Body of pancreas (tissue), 4 donors: Measurements from ENCODE around the gene CMKLR1.

Experiments used
- CTCF ChIP-seq, 7 experiments: fragments of 450-650 bp in 4 of 7; fragments of 200-600 bp in 3 of 7; sonication (generic) in 3 of 7; IDR thresholded peaks; one replicate each; pipeline ENCODE4 v1.5.1; 2016 to 2019; ENCODE audit warnings: antibody characterized with exemption in 7 of 7
- POLR2A ChIP-seq, 3 donors: fragments of 450-650 bp; IDR thresholded peaks; one replicate each; pipeline ENCODE4 v1.6.1; 2016; ENCODE audit warnings: antibody characterized with exemption in 3 of 3, mild to moderate bottlenecking in 2 of 3

GRCh38 chr12:108277613-108278012 lies 61.5 kb downstream of the CMKLR1 start:
- TF ChIP-seq CTCF (IDR thresholded peaks at IDR 0.05) (no peak), POLR2A (IDR thresholded peaks at IDR 0.05) (no peak)
